ENCODE results near the gene CD300LD.

- TF ChIP-seq EP300 (IDR thresholded peaks at IDR 0.05; ENCODE audit: borderline replicate concordance in 1 of 2, low read depth in 2 of 2, low read length in 2 of 2) (no peak), SP1 (IDR thresholded peaks at IDR 0.05; ENCODE audit: low read depth, low read length) (no peak), CTCF (IDR thresholded peaks at IDR 0.05; ENCODE audit: control extremely low read depth in 1 of 3, insufficient read depth in 1 of 3, low read depth in 1 of 3, low read length in 3 of 3) (no peak), TEAD4 (IDR thresholded peaks at IDR 0.05; ENCODE audit: low read depth, low read length) (no peak), FOSL1 (IDR thresholded peaks at IDR 0.05; ENCODE audit: insufficient read depth, low read depth, low read length) (no peak), MAX (IDR thresholded peaks at IDR 0.05) (no peak), POLR2A (IDR thresholded peaks at IDR 0.05; ENCODE audit: control extremely low read depth in 1 of 2, low read depth in 2 of 2, low read length in 2 of 2) (no peak), JUN (IDR thresholded peaks at IDR 0.05; ENCODE audit: low read depth, low read length) (no peak), RAD21 (IDR thresholded peaks at IDR 0.05 in 1 of 2, conservative IDR thresholded peaks at IDR 0.05 in 1 of 2; ENCODE audit: low read depth in 2 of 2, low read length in 2 of 2) (no peak), EZH2 (IDR thresholded peaks at IDR 0.05; ENCODE audit: low read depth, low read length, severe bottlenecking) (no peak), HDAC2 (IDR thresholded peaks at IDR 0.05; ENCODE audit: borderline replicate concordance in 1 of 2, low read depth in 2 of 2, low read length in 2 of 2) (no peak)
Measured at GRCh38 chr17:74623693-74624093, 31.6 kb upstream of the CD300LD start, which contains the start of gene CD300E.

Measured in H1 (cell line).